Fibroblast of mammary gland (primary cell): ENCODE measurements around the gene HSD17B13.

Experiments used
- DNase-seq: peaks from one replicate; pipeline ENCODE4 v3.0.0-alpha.2; 2010; ENCODE audit warnings: low read depth
- H3K4me3 ChIP-seq: 2 replicates; pipeline ENCODE4 v1.5.1; 2011; ENCODE audit warnings: low read depth, mild to moderate bottlenecking, low read length, moderate library complexity; ENCODE audit not compliant: control insufficient read depth
- CTCF ChIP-seq: conservative IDR thresholded peaks from 2 replicates; pipeline ENCODE4 v1.5.1; 2011; ENCODE audit warnings: low read depth, low read length, inconsistent platforms; ENCODE audit not compliant: control insufficient read depth, insufficient read depth

The HSD17B13 gene

DNA sequence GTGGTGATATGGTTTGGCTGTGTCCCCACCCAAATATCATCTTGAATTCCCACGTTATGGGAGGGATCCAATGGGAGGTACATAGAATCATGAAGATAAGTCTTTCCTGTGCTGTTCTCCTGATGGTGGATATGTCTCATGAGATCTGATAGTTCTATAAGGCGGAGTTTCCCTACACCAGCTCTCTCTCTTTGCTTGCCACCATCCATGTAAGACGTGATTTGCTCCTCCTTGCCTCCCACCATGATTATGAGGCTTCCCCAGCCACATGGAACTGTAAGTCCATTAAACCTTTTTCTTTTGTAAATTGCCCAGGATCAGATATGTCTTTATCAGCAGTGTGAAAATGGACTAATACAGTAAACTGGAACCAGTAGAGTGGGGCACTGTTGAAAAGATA lies 39.5 kb downstream of the HSD17B13 start:
- H3K4me3 ChIP-seq = no peak overlapping the region
- DNase-seq = no peak
- TF ChIP-seq CTCF = no peak

- DNase-seq = no peak
- no peak for TF ChIP-seq CTCF
- H3K4me3 ChIP-seq = no peak overlapping the region
Observed at GRCh38 chr4:87281603-87282002, 41.1 kb downstream of the HSD17B13 start.

- no peak overlapping the region for H3K4me3 ChIP-seq
- TF ChIP-seq CTCF = no peak
- DNase-seq = no peak
Observed at GRCh38 chr4:87278335-87278794, 44.3 kb downstream of the HSD17B13 start.

GRCh38 chr4:87275311-87275710 lies 47.4 kb downstream of the HSD17B13 start:
- no peak for DNase-seq
- no peak for TF ChIP-seq CTCF
- H3K4me3 ChIP-seq = no peak overlapping the region

- no peak overlapping the region for H3K4me3 ChIP-seq
- no peak for DNase-seq
- TF ChIP-seq CTCF = no peak
Observed at GRCh38 chr4:87274803-87275202, 47.9 kb downstream of the HSD17B13 start.

GRCh38 chr4:87274327-87274726 lies 48.4 kb downstream of the HSD17B13 start:
- no peak for DNase-seq
- TF ChIP-seq CTCF = no peak
- no peak overlapping the region for H3K4me3 ChIP-seq

DNA sequence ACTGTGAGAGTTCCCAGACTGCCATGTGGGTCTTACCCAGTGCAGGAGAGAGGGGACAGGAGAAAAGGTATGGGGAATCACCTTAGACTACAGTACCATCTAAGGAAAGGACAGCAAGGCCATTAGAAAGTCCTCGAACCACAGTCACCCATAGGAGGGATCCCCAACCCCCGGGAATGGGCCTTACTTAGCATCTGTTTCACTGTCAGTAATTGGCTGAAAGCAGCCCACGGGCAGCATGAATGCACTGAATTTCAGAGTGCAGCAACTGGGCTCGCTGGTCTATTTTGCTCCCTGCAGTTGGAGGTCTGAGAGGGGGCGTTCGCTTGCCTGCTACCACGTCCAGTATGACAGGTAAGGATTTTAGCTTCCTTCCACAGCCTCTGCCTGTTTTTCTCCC lies 51.9 kb downstream of the HSD17B13 start:
- no peak for TF ChIP-seq CTCF
- DNase-seq = no peak
- H3K4me3 ChIP-seq = no peak overlapping the region
